ENCODE measurements around the gene STPG4.

The STPG4 gene

DNA sequence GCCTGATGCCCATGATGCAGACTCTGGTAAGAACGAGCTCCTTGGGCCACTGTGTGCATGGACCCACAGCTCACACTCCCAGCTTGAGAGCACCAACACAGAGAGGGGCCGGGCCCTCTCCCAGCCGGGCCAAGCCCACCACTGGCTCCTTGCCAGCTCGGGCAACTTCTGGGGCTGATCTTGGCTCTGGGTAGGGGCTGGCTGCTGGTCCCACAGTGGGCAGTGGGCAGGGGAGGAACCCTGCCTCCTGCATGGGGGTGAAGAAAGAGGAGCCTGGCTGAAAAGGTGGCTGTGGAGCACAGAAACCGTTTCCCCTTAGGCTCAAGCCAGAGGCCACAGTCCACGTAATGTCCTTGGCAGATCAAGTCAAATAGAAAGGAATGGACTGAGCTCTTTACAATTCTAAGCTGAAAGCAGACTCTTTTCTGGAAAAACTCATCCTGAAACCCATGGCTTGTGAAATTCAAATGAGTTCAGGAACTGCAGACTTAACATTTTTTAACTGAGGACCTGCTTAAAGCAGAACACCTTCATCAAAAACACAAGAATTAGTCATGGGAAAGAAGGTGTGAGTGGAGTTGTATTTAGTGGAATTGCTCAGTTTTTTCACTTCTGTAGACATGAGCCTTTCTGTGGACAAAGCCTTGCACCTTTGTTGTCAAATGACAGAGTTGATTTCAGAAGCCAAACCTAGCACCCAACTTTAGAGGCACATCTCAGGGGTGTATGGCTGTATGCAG, 104.9 kb downstream of the STPG4 start:
- Histone ChIP-seq H3K9ac (ENCODE audit: low read depth, low read length) (no peak overlapping the region), H3K27me3 (ENCODE audit: insufficient read depth, low read length) (no peaks in the 10 kb centered on the region), H3K36me3 (ENCODE audit: insufficient read depth, low read length) (peaks cover 15% of the 10 kb centered on the region; the same call in 1 of the 2 replicates), H3K27ac (ENCODE audit: low read depth, low read length) (no peak overlapping the region), H3K9me3 (ENCODE audit: insufficient read depth, low read depth, low read length) (no peaks in the 10 kb centered on the region), H3K4me1 (ENCODE audit: insufficient read depth, low read length) (peaks cover 6% of the 10 kb centered on the region; the same call in 1 of the 2 replicates), H3K4me3 (ENCODE audit: low read length) (no peak overlapping the region)
- whole genome bisulfite sequencing = 89% methylated on average over 6 of the region's 6 CpGs

GRCh38 chr2:47049502-47049901, 105.6 kb downstream of the STPG4 start:
- H3K27ac ChIP-seq (ENCODE audit: low read depth, low read length) = peak overlapping the region; percentile 8; the same call in 1 of the 2 replicates
- peaks cover 6% of the 10 kb centered on the region; the same call in 1 of the 2 replicates for H3K4me1 ChIP-seq (ENCODE audit: insufficient read depth, low read length)
- H3K4me3 ChIP-seq (ENCODE audit: low read length) = no peak overlapping the region
- no peak overlapping the region for H3K9ac ChIP-seq (ENCODE audit: low read depth, low read length)
- H3K9me3 ChIP-seq (ENCODE audit: insufficient read depth, low read depth, low read length) = no peaks in the 10 kb centered on the region
- 88% methylated on average over 3 of the region's 3 CpGs for WGBS
- peaks cover 15% of the 10 kb centered on the region; the same call in 1 of the 2 replicates for H3K36me3 ChIP-seq (ENCODE audit: insufficient read depth, low read length)
- H3K27me3 ChIP-seq (ENCODE audit: insufficient read depth, low read length) = no peaks in the 10 kb centered on the region

- 77% methylated on average over 8 of the region's 8 CpGs for WGBS
- Histone ChIP-seq H3K4me3 (ENCODE audit: low read length) (no peak overlapping the region), H3K27me3 (ENCODE audit: insufficient read depth, low read length) (no peaks in the 10 kb centered on the region), H3K9ac (ENCODE audit: low read depth, low read length) (no peak overlapping the region), H3K27ac (ENCODE audit: low read depth, low read length) (peak overlapping the region; percentile 8; the same call in 1 of the 2 replicates), H3K9me3 (ENCODE audit: insufficient read depth, low read depth, low read length) (no peaks in the 10 kb centered on the region), H3K4me1 (ENCODE audit: insufficient read depth, low read length) (peaks cover 9% of the 10 kb centered on the region; the same call in 1 of the 2 replicates), H3K36me3 (ENCODE audit: insufficient read depth, low read length) (peaks cover 10% of the 10 kb centered on the region; the same call in 1 of the 2 replicates)
Observed at GRCh38 chr2:47048801-47049480, 106.2 kb downstream of the STPG4 start.

DNA sequence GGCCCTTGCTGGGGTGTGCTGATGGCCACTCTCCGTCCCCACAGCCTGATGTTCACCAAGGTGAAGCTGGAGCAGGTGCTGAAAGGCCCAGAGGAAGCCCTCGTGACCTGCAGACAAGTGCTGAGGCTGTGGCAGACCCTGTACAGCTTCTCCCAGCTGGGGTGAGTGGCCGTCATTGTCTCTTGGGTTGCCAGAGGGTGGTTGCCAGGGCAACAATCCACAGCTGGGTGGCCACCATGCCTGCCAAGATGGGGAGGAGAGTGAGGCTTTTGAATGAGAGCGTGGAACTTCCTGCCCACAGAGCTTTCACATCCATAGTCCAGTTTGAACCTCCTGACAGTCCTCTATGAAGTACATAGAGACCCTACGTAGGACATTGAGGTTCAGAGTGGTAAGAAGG, 108.8 kb downstream of the STPG4 start:
- peaks cover 9% of the 10 kb centered on the region; the same call in 1 of the 2 replicates for H3K36me3 ChIP-seq (ENCODE audit: insufficient read depth, low read length)
- peaks cover 30% of the 10 kb centered on the region for H3K4me1 ChIP-seq (ENCODE audit: insufficient read depth, low read length)
- no peak overlapping the region for H3K9ac ChIP-seq (ENCODE audit: low read depth, low read length)
- no peak overlapping the region for H3K4me3 ChIP-seq (ENCODE audit: low read length)
- WGBS = 88% methylated on average over 5 of the region's 5 CpGs
- H3K27ac ChIP-seq (ENCODE audit: low read depth, low read length) = no peak overlapping the region
- no peaks in the 10 kb centered on the region for H3K9me3 ChIP-seq (ENCODE audit: insufficient read depth, low read depth, low read length)
- H3K27me3 ChIP-seq (ENCODE audit: insufficient read depth, low read length) = no peaks in the 10 kb centered on the region

GRCh38 chr2:47043891-47044239, 111.2 kb downstream of the STPG4 start:
- H3K9ac ChIP-seq (ENCODE audit: low read depth, low read length) = no peak overlapping the region
- H3K4me1 ChIP-seq (ENCODE audit: insufficient read depth, low read length) = peaks cover 25% of the 10 kb centered on the region

DNA sequence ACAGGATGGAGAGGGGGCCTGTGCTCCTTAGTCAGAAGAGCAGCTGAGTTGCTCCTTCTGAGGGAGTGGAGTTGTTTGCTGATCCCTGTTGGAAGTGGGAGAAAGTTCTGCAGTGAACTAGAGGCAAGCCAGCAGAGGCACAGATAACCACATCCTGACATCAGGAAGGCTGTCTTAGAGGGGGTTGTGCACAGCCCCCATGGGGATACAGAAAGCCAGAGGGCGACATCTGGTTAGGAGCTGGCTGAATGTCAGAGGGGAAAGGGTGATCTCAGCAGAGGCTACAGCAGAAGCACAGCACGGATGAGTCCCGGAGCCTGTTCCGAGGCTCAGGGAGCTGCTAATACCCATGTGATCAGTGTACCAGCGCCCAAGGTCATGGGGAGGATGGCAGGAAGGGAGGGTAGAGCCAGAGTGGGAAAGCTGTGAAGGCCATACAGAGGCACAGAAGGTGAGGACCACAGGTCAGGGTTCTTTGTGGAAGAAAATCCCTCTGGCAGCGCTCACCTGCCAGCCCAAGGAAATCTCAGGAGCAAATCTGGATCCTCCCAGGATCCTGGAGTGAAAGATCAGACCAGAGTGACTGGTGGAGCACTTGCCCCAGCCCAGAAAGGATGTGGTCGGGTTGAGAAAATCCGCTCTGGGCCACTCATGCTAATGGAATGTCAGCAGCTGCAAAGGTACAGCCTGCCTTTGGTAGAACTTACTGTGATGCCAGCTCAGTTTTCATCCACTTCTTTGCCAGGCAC, 111.8 kb downstream of the STPG4 start:
- no peaks in the 10 kb centered on the region for H3K9me3 ChIP-seq (ENCODE audit: insufficient read depth, low read depth, low read length)
- no peaks in the 10 kb centered on the region for H3K27me3 ChIP-seq (ENCODE audit: insufficient read depth, low read length)
- 0 out of 2 replicates have a peak overlapping the region, but pooled peaks have one; percentile 4 for H3K27ac ChIP-seq (ENCODE audit: low read depth, low read length)
- peaks cover 24% of the 10 kb centered on the region for H3K4me1 ChIP-seq (ENCODE audit: insufficient read depth, low read length)
- no peaks in the 10 kb centered on the region for H3K36me3 ChIP-seq (ENCODE audit: insufficient read depth, low read length)
- H3K4me3 ChIP-seq (ENCODE audit: low read length) = no peak overlapping the region
- 65% methylated on average over 8 of the region's 8 CpGs for WGBS
- H3K9ac ChIP-seq (ENCODE audit: low read depth, low read length) = 0 out of 2 replicates have a peak overlapping the region, but pooled peaks have one; percentile 4

More at GRCh38 chr2:47043891-47044239, 111.2 kb downstream of the STPG4 start:
- H3K4me3 ChIP-seq (ENCODE audit: low read length) = no peak overlapping the region
- 80% methylated on average over 4 of the region's 4 CpGs for WGBS
- H3K27me3 ChIP-seq (ENCODE audit: insufficient read depth, low read length) = no peaks in the 10 kb centered on the region
- no peaks in the 10 kb centered on the region for H3K9me3 ChIP-seq (ENCODE audit: insufficient read depth, low read depth, low read length)
- H3K27ac ChIP-seq (ENCODE audit: low read depth, low read length) = no peak overlapping the region
- H3K36me3 ChIP-seq (ENCODE audit: insufficient read depth, low read length) = no peaks in the 10 kb centered on the region

DNA sequence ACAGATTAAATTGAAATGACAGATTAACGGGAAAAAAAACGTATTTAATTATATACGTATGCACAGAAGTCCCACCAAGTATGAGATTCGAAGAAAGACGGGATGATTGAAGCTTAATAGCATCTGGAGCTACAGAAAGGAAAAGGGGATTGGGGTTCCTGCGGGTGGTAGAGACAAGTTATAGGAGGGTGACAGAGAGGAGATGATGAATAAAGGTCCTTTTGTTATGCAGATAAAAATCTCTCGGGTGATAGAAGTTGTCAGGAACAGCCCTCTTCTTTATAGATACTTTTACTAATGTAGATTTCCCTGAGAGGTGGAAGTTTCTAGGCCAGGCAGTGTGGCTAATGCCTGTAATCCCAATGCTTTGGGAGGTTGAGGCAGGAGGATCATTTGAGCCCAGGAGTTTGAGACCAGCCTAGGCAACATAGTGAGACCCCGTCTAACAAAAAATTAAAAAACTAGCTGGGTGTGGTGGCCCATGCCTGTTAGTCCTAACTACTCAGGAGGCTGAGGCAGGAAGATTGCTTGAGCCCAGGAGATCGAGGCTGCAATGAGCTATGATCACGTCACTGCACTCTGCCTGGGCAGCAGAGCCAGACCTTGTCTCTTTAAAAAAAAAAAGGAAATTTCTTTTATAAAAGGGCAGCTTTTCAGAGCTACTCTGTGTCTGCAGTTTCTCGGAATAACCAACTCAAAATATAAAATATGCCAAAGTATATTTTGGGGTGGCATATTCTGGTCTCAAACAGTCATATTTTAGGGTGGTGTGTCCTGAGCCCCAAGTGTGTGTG, 113.0 kb downstream of the STPG4 start:
- 76% methylated on average over 11 of the region's 11 CpGs for WGBS
- Histone ChIP-seq H3K4me3 (ENCODE audit: low read length) (no peak overlapping the region), H3K27me3 (ENCODE audit: insufficient read depth, low read length) (no peaks in the 10 kb centered on the region), H3K9ac (ENCODE audit: low read depth, low read length) (no peak overlapping the region), H3K36me3 (ENCODE audit: insufficient read depth, low read length) (no peaks in the 10 kb centered on the region), H3K4me1 (ENCODE audit: insufficient read depth, low read length) (peaks cover 24% of the 10 kb centered on the region), H3K27ac (ENCODE audit: low read depth, low read length) (no peak overlapping the region), H3K9me3 (ENCODE audit: insufficient read depth, low read depth, low read length) (no peaks in the 10 kb centered on the region)

- WGBS = 88% methylated on average over 8 of the region's 8 CpGs
- Histone ChIP-seq H3K36me3 (ENCODE audit: insufficient read depth, low read length) (no peaks in the 10 kb centered on the region), H3K27me3 (ENCODE audit: insufficient read depth, low read length) (no peaks in the 10 kb centered on the region), H3K27ac (ENCODE audit: low read depth, low read length) (no peak overlapping the region), H3K9ac (ENCODE audit: low read depth, low read length) (no peak overlapping the region), H3K4me1 (ENCODE audit: insufficient read depth, low read length) (peaks cover 24% of the 10 kb centered on the region), H3K9me3 (ENCODE audit: insufficient read depth, low read depth, low read length) (no peaks in the 10 kb centered on the region), H3K4me3 (ENCODE audit: low read length) (no peak overlapping the region)
Observed at GRCh38 chr2:47041063-47041462, 114.0 kb downstream of the STPG4 start.

- Histone ChIP-seq H3K4me1 (ENCODE audit: insufficient read depth, low read length) (peaks cover 26% of the 10 kb centered on the region), H3K9me3 (ENCODE audit: insufficient read depth, low read depth, low read length) (no peaks in the 10 kb centered on the region), H3K4me3 (ENCODE audit: low read length) (no peak overlapping the region), H3K27me3 (ENCODE audit: insufficient read depth, low read length) (no peaks in the 10 kb centered on the region), H3K36me3 (ENCODE audit: insufficient read depth, low read length) (no peaks in the 10 kb centered on the region), H3K9ac (ENCODE audit: low read depth, low read length) (no peak overlapping the region), H3K27ac (ENCODE audit: low read depth, low read length) (no peak overlapping the region)
- 96% methylated on average over 10 of the region's 10 CpGs for WGBS
Observed at GRCh38 chr2:47040651-47041050, 114.5 kb downstream of the STPG4 start.

- no peak overlapping the region for H3K4me3 ChIP-seq (ENCODE audit: low read length)
- H3K27ac ChIP-seq (ENCODE audit: low read depth, low read length) = no peak overlapping the region
- H3K27me3 ChIP-seq (ENCODE audit: insufficient read depth, low read length) = no peaks in the 10 kb centered on the region
- no peak overlapping the region for H3K9ac ChIP-seq (ENCODE audit: low read depth, low read length)
- 92% methylated on average over 17 of the region's 17 CpGs for WGBS
- no peaks in the 10 kb centered on the region for H3K9me3 ChIP-seq (ENCODE audit: insufficient read depth, low read depth, low read length)
- peaks cover 33% of the 10 kb centered on the region for H3K4me1 ChIP-seq (ENCODE audit: insufficient read depth, low read length)
- H3K36me3 ChIP-seq (ENCODE audit: insufficient read depth, low read length) = no peaks in the 10 kb centered on the region
Observed at GRCh38 chr2:47039913-47040562, 115.1 kb downstream of the STPG4 start.
